ENCODE results near the gene UBE2J1.
A peak's percentile ranks its signal among the peaks of the same experiment; 100 is the strongest.

UBE2J1 gene

GRCh38 chr6:89353118-89353556 lies 615 bp upstream of the UBE2J1 start:
- Mint-ChIP-seq H3K4me1 (ENCODE audit: low read depth) (peaks cover 67% of the 10 kb centered on the region), H3K9me3 (no peaks in the 10 kb centered on the region), H3K4me3 (peak overlapping the region; percentile 67), H3K36me3 (ENCODE audit: low read depth) (peaks cover 2% of the 10 kb centered on the region), H3K27me3 (ENCODE audit: low read depth) (no peaks in the 10 kb centered on the region), H3K27ac (peak overlapping the region; percentile 78)

GRCh38 chr6:89351671-89352277 lies 748 bp downstream of the UBE2J1 start:
- H3K4me1 Mint-ChIP-seq (ENCODE audit: low read depth): peaks cover 59% of the 10 kb centered on the region
- no peaks in the 10 kb centered on the region for H3K9me3 Mint-ChIP-seq
- peak overlapping the region; percentile 98 for H3K27ac Mint-ChIP-seq
- peak overlapping the region; percentile 98 for H3K4me3 Mint-ChIP-seq
- H3K27me3 Mint-ChIP-seq (ENCODE audit: low read depth): no peaks in the 10 kb centered on the region
- peaks cover 2% of the 10 kb centered on the region for H3K36me3 Mint-ChIP-seq (ENCODE audit: low read depth)

GRCh38 chr6:89350281-89350966 lies 2.1 kb downstream of the UBE2J1 start:
- H3K27me3 Mint-ChIP-seq (ENCODE audit: low read depth): no peaks in the 10 kb centered on the region
- H3K9me3 Mint-ChIP-seq: no peaks in the 10 kb centered on the region
- peaks cover 2% of the 10 kb centered on the region for H3K36me3 Mint-ChIP-seq (ENCODE audit: low read depth)
- peak overlapping the region; percentile 98 for H3K27ac Mint-ChIP-seq
- peaks cover 53% of the 10 kb centered on the region for H3K4me1 Mint-ChIP-seq (ENCODE audit: low read depth)
- H3K4me3 Mint-ChIP-seq: peak overlapping the region; percentile 98

GRCh38 chr6:89348372-89348771 lies 4.2 kb downstream of the UBE2J1 start:
- Mint-ChIP-seq H3K4me3 (no peak overlapping the region), H3K9me3 (no peaks in the 10 kb centered on the region), H3K4me1 (ENCODE audit: low read depth) (peaks cover 47% of the 10 kb centered on the region), H3K27me3 (ENCODE audit: low read depth) (no peaks in the 10 kb centered on the region), H3K27ac (no peak overlapping the region), H3K36me3 (ENCODE audit: low read depth) (peaks cover 2% of the 10 kb centered on the region)

GRCh38 chr6:89347825-89348224 lies 4.7 kb downstream of the UBE2J1 start:
- H3K27ac Mint-ChIP-seq: no peak overlapping the region
- H3K4me1 Mint-ChIP-seq (ENCODE audit: low read depth): peaks cover 46% of the 10 kb centered on the region
- no peak overlapping the region for H3K4me3 Mint-ChIP-seq
- no peaks in the 10 kb centered on the region for H3K27me3 Mint-ChIP-seq (ENCODE audit: low read depth)
- H3K36me3 Mint-ChIP-seq (ENCODE audit: low read depth): peaks cover 2% of the 10 kb centered on the region
- no peaks in the 10 kb centered on the region for H3K9me3 Mint-ChIP-seq

- Mint-ChIP-seq H3K27me3 (ENCODE audit: low read depth) (no peaks in the 10 kb centered on the region), H3K36me3 (ENCODE audit: low read depth) (peaks cover 5% of the 10 kb centered on the region), H3K4me3 (no peak overlapping the region), H3K4me1 (ENCODE audit: low read depth) (peaks cover 43% of the 10 kb centered on the region), H3K9me3 (no peaks in the 10 kb centered on the region), H3K27ac (no peak overlapping the region)
Observed at GRCh38 chr6:89346433-89346832, 6.1 kb downstream of the UBE2J1 start.

GRCh38 chr6:89339565-89339964 lies 13.0 kb downstream of the UBE2J1 start:
- H3K9me3 Mint-ChIP-seq: no peaks in the 10 kb centered on the region
- H3K4me3 Mint-ChIP-seq: no peak overlapping the region
- peaks cover 8% of the 10 kb centered on the region for H3K4me1 Mint-ChIP-seq (ENCODE audit: low read depth)
- H3K36me3 Mint-ChIP-seq (ENCODE audit: low read depth): peaks cover 38% of the 10 kb centered on the region
- H3K27ac Mint-ChIP-seq: peak overlapping the region; percentile 5
- no peaks in the 10 kb centered on the region for H3K27me3 Mint-ChIP-seq (ENCODE audit: low read depth)

- Mint-ChIP-seq H3K27ac (no peak overlapping the region), H3K36me3 (ENCODE audit: low read depth) (peaks cover 44% of the 10 kb centered on the region), H3K4me3 (no peak overlapping the region), H3K9me3 (no peaks in the 10 kb centered on the region), H3K27me3 (ENCODE audit: low read depth) (no peaks in the 10 kb centered on the region), H3K4me1 (ENCODE audit: low read depth) (peaks cover 5% of the 10 kb centered on the region)
Observed at GRCh38 chr6:89335164-89335563, 17.4 kb downstream of the UBE2J1 start.

GRCh38 chr6:89330910-89331309 lies 21.6 kb downstream of the UBE2J1 start:
- Mint-ChIP-seq H3K4me3 (no peak overlapping the region), H3K9me3 (no peaks in the 10 kb centered on the region), H3K27me3 (ENCODE audit: low read depth) (no peaks in the 10 kb centered on the region), H3K27ac (no peak overlapping the region), H3K4me1 (ENCODE audit: low read depth) (peaks cover 4% of the 10 kb centered on the region), H3K36me3 (ENCODE audit: low read depth) (peaks cover 38% of the 10 kb centered on the region)

- no peak overlapping the region for H3K27ac Mint-ChIP-seq
- H3K9me3 Mint-ChIP-seq: no peaks in the 10 kb centered on the region
- H3K4me1 Mint-ChIP-seq (ENCODE audit: low read depth): peaks cover 4% of the 10 kb centered on the region
- no peak overlapping the region for H3K4me3 Mint-ChIP-seq
- H3K36me3 Mint-ChIP-seq (ENCODE audit: low read depth): peaks cover 40% of the 10 kb centered on the region
- no peaks in the 10 kb centered on the region for H3K27me3 Mint-ChIP-seq (ENCODE audit: low read depth)
Observed at GRCh38 chr6:89328976-89329375, 23.5 kb downstream of the UBE2J1 start.

- Mint-ChIP-seq H3K36me3 (ENCODE audit: low read depth) (peaks cover 31% of the 10 kb centered on the region), H3K27ac (no peak overlapping the region), H3K4me1 (ENCODE audit: low read depth) (peaks cover 8% of the 10 kb centered on the region), H3K4me3 (no peak overlapping the region), H3K27me3 (ENCODE audit: low read depth) (no peaks in the 10 kb centered on the region), H3K9me3 (no peaks in the 10 kb centered on the region)
Observed at GRCh38 chr6:89324304-89324703, 28.2 kb downstream of the UBE2J1 start.

GRCh38 chr6:89323511-89323971 lies 29.0 kb downstream of the UBE2J1 start:
- Mint-ChIP-seq H3K9me3 (no peaks in the 10 kb centered on the region), H3K27me3 (ENCODE audit: low read depth) (no peaks in the 10 kb centered on the region), H3K36me3 (ENCODE audit: low read depth) (peaks cover 26% of the 10 kb centered on the region), H3K27ac (no peak overlapping the region), H3K4me3 (no peak overlapping the region), H3K4me1 (ENCODE audit: low read depth) (peaks cover 6% of the 10 kb centered on the region)

- Mint-ChIP-seq H3K27me3 (ENCODE audit: low read depth) (no peaks in the 10 kb centered on the region), H3K4me1 (ENCODE audit: low read depth) (peaks cover 6% of the 10 kb centered on the region), H3K27ac (no peak overlapping the region), H3K4me3 (no peak overlapping the region), H3K36me3 (ENCODE audit: low read depth) (peaks cover 27% of the 10 kb centered on the region), H3K9me3 (no peaks in the 10 kb centered on the region)
Observed at GRCh38 chr6:89321131-89321970, 31.2 kb downstream of the UBE2J1 start.

GRCh38 chr6:89320012-89320559 lies 32.4 kb downstream of the UBE2J1 start:
- peaks cover 27% of the 10 kb centered on the region for H3K36me3 Mint-ChIP-seq (ENCODE audit: low read depth)
- no peak overlapping the region for H3K4me3 Mint-ChIP-seq
- H3K4me1 Mint-ChIP-seq (ENCODE audit: low read depth): peaks cover 6% of the 10 kb centered on the region
- H3K27ac Mint-ChIP-seq: no peak overlapping the region
- H3K9me3 Mint-ChIP-seq: no peaks in the 10 kb centered on the region
- H3K27me3 Mint-ChIP-seq (ENCODE audit: low read depth): no peaks in the 10 kb centered on the region
